Esophagus muscularis mucosa (tissue), 4 donors: ENCODE results near the gene PRRC2B.

Source experiments
- EP300 ChIP-seq: sonication (generic); formaldehyde crosslinking; IDR thresholded peaks from one replicate; pipeline ENCODE4 v1.6.1; 2017; ENCODE audit warnings: antibody characterized with exemption
- POLR2A ChIP-seq: fragments of 450-650 bp; IDR thresholded peaks from one replicate; pipeline ENCODE4 v1.6.1; 2017; ENCODE audit warnings: antibody characterized with exemption, moderate library complexity, mild to moderate bottlenecking, low read depth
- POLR2AphosphoS5 ChIP-seq, 2 donors: sonication (generic); formaldehyde crosslinking; IDR thresholded peaks; one replicate each; pipeline ENCODE4 v1.6.1; 2017; ENCODE audit warnings: antibody characterized with exemption in 2 of 2
- TF ChIP-seq, protein P1 (sequence below), 3 experiments: fragments of 200-600 bp in 2 of 3; fragments of 450-650 bp in 1 of 3; sonication (generic) in 2 of 3; IDR thresholded peaks; one replicate each; pipeline ENCODE4 v1.5.1; 2017 to 2019; ENCODE audit warnings: antibody characterized with exemption in 3 of 3, mild to moderate bottlenecking in 2 of 3, moderate library complexity in 1 of 3

DNA sequence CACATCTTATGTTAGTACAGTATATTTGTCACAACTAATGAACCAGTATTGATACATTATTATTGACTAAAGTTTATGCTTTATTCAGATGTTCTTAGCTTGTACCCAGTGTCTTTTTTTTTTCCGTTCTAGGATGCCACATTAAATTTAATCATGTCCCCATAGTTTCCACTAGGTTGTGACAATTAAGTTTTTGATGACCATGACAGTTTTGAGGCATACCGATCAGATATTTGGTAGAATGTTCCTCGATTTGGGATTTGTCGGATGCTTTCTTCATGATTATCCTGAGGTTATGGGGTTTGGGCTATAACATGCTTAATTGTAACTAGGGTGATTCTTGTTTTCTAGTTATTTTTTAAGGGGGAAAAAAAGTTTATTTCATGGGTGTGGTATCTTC is 22.6 kb downstream of the PRRC2B start:
- TF ChIP-seq, protein P1, sequence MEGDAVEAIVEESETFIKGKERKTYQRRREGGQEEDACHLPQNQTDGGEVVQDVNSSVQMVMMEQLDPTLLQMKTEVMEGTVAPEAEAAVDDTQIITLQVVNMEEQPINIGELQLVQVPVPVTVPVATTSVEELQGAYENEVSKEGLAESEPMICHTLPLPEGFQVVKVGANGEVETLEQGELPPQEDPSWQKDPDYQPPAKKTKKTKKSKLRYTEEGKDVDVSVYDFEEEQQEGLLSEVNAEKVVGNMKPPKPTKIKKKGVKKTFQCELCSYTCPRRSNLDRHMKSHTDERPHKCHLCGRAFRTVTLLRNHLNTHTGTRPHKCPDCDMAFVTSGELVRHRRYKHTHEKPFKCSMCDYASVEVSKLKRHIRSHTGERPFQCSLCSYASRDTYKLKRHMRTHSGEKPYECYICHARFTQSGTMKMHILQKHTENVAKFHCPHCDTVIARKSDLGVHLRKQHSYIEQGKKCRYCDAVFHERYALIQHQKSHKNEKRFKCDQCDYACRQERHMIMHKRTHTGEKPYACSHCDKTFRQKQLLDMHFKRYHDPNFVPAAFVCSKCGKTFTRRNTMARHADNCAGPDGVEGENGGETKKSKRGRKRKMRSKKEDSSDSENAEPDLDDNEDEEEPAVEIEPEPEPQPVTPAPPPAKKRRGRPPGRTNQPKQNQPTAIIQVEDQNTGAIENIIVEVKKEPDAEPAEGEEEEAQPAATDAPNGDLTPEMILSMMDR (IDR thresholded peaks at IDR 0.05): no peak
- TF ChIP-seq POLR2A: no peak
- TF ChIP-seq EP300: no peak
- no peak for TF ChIP-seq POLR2AphosphoS5 (IDR thresholded peaks at IDR 0.05)
